HG03064 (cell line): ENCODE results near the gene EGFR.

Source experiments
- ATAC-seq: cut with Tn5 transposase; IDR thresholded peaks from one replicate; pipeline ENCODE4 v1.9.1; 2021; ENCODE audit warnings: low read depth; ENCODE audit not compliant: unreplicated experiment

The EGFR gene

DNA sequence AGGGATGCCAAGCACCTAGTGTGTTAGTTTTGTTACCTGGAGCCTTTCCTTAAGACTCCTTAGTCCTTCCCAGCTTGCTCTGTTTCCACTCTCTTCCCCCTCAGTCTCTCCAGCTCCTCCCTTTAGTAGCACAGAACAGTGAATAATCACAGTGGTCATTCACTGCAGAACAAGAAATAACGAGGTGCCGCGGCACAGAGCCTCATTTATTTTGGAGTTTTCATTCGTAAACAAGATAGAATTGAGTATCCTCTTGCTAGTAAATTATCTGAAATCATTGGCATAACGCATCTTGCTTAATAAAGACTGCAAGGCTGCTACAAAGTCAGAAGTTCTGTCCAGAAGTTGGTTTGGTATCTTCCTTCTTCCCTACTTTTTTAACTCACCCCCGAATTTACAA lies 217.0 kb downstream of the EGFR start:
- no peak for ATAC-seq

DNA sequence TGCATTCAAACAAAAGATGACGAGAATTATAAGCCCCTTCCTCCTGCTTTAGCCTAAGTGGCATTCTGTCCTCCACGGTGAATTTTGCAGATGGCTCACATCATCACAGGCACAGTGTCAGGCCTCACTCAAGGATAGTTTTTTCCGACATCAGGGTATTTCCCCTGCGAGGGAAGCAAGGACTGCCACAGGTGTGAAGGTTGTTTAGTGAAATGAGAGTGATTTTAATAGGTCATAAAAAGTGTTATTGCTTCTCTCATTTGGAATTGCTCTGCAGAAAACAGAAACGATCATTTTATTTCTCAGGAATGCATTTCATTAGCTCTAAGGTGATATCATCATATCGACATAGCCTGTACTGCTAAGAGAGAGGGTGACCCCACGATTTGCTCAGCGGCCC lies 217.7 kb downstream of the EGFR start:
- ATAC-seq = no peak

DNA sequence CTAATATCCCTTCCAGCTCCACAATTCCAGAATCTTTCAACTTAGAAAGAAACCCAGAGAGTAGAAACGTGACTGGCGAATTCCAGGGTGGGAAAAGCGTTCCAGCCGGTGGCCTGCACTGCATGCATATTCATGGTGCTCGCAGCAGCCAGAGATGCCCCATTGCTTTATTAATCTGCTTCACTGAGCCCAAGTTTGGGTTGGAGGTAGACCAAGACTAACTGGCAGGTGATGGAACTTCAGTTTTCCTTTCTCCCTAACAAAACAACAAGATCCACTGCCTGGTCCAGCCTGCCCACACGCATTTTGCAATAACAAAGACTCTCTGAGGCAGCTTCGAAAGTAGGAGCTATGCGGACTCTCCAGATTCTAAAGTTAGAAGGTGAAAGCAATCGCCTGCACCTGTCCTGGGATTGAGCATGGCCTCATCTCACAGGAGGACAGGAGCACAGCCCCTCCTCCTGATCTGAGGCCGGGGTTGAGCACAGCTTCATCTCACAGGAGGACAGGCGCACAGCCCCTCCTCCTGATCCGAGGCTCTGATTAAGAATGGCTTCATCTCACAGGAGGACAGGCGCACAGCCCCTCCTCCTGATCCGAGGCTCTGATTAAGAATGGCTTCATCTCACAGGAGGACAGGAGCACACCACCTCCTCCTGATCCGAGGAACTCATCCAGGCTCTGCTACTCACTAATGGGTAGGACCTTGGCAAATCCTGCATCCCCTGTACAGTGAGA lies 218.5 kb downstream of the EGFR start:
- ATAC-seq = no peak

DNA sequence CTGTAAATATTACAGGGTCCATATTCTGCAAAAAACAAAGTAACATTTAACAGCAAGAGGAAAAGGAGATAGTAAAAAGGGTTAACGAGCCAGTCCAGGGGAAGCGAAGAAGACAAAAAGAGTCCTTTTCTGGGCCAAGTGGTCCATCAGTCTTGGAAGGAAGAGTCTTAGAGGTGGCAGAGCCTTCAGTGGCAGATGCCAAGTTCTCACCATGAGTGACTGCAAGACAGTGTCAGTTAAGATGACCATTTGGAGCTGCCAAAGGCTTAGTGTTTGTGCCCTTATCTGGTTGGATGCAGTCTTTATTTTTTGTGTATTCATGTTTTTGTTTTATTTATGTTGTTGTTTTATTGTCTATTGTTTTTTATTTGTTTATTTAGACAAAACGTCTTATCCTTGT lies 220.6 kb downstream of the EGFR start:
- no peak for ATAC-seq

DNA sequence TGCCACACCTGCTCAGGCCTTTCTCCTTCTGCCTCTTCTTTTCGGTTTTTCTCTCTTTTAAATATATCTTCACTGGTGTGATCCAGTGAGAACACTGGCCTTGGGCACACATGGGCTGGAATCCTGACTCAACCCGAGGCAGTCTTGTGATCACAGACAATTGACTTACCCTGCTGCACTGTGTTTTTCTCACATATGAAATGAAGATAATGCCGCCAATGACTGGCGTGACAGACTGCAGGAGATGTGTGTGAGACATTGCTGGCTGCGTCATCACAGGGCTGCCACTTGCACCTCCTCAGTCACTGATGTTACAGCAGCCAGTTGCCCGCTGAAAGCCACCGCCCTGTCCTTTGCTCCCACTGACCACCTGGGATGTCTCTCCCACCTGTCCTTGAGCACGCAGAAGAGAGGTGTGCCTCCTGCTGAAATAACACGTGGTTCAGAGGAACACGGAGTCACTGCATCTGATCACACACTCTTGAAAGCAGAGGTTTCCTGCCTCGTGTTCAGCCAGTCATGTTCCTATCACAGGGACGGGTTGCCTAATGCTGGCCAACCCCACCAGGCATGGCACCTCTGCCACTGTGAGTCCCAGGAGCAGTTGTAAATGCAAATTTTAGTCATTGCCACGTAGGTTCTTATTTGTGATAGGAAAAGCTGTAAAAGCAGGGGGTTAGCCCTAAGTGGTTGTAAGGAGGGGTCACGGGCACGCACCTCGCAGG lies 221.8 kb downstream of the EGFR start:
- ATAC-seq = no peak

DNA sequence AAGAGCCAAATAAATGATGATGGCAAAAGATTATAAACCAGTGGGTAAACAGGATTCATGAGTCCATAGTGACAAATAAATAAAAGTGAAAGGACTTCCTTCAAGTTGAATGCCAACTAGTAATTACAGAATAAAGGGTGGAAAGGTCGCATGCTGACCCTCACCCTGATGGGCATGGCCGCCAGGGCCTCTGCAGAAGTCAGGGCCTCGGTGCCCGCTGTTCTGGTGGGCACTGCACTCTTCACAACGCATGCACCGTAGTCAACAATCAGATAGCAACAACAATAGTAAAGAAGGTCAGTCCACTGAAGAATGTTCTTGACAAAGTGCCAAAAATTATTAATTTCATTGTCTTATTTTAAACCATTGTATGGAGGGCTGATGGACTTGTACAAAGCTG lies 223.1 kb downstream of the EGFR start:
- ATAC-seq = no peak

DNA sequence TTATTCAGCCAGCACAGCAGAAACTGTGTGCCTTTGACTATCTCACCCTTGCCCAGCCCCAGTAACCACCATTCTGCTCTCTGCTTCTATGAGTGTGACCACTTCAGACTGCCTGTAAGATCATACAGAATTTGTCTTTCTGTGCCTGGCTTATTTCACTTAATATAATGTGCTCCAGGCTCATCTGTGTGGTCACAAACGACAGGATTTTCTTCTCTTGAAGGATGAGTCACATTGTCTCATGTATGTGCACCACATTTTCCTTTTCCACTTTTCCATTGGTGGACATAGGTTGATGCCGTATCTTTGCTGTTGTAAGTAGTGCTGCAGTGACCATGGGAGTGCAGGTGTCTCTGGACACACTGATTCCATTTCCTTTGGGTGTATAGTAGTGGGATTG lies 223.8 kb downstream of the EGFR start:
- no peak for ATAC-seq

DNA sequence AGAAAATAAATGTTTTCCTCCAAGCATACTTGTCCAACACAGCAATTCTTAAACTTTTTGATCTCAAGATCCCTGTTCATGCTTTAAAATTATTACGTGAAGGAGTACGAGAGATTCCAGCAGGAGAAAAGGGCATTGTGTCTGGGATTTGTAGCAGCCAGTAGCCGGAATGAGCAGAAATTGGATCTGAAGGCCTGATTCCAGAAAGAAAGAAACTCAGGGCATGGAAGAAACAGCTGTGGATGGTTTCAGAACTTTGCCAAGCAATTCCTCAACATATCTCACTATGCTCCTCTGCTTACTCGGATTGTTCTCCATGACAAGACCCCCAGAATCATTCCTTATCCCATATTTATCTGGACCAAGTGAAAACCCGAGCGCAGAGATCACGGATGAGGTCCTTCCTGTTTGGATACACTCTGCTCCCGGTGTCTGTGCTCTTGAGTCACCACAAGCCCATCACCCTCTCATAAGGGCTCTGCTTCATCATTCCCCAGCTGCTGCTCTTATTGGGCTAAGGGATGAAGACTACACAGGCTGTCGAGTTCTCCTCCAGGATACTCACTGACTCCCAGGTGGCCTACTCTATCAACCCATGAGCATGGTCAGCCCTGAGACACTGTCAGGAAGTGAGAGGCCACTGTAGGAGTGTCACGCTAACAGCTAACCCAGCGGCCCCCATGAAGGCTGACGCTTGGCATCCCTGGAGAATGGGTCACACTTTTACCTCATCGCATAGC lies 225.4 kb downstream of the EGFR start:
- ATAC-seq = no peak

DNA sequence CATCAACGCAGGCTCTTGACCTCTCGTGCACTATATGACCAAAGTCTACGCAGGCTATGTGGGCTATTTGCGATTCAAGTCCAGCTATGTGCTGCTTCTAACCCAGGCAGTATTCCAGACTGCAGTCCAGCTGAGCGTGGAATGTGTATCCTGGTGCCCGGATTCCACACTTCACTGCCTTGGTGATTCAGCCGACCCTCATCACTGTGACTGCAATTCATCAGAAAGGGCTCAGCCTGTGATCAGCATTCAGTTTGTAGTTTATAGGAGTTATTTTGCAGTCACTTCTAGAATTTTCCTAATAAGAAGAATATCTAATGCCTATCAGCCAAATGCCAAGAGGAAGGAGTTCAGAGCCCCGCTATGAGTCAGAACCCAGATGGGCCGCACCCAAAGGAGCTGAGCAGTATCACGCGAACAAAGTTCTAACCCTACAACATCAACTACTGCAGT lies 226.5 kb downstream of the EGFR start:
- no peak for ATAC-seq

DNA sequence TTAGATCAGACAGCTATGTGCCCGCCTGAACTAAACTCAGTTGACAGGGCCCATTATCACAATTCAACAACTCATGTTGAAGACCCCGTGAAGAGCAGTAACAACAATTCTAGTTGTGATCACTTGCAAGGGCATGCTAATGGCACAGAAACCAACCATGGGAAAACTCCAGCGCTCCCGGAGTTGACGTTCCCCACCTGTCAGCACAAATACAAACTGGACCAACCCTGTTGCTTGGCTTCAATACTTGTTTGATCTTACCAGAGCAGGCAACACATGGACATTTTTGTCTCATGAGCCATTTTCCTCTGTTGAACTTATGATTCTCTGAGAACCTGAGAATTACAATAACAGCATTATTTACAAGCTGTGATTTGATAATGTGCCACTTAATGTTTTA lies 227.4 kb downstream of the EGFR start:
- ATAC-seq = no peak

DNA sequence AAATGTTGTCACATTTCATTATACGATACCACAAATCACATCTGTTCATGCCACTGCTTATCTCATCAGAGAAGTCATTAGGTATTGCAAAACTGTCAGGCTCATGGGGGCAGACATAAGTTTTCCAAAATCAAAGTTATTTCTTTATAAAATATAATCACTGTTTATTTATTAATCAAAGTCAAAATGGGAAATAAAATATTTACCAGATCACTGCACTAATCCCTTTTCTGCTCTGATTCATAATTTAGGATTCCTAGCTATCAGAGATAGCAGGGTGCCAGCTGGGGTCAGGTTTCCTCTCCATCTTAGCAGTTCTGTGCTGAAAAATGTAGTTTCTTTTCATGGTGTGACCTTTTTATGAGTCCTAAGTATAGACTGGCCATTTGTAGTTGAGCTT lies 228.6 kb downstream of the EGFR start:
- no peak for ATAC-seq

DNA sequence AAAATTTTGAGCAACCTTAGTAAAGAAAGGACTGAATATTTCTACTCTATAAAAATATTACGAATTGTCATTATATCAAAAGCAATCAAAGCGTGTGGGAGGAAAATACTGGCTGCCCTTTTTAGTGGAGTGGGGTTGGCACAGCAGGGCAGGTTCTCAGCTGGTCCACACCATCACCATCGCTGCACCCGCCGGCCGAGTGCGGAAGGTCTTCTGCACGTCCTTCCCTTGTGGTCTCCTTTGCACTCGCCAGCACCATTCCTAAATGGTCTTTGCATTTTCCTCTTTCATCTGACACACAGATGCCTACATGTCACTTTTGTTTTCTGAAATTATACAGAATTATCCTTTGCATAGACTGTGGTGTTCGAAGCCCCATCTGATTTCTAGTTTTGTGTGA lies 229.7 kb downstream of the EGFR start:
- ATAC-seq = no peak

DNA sequence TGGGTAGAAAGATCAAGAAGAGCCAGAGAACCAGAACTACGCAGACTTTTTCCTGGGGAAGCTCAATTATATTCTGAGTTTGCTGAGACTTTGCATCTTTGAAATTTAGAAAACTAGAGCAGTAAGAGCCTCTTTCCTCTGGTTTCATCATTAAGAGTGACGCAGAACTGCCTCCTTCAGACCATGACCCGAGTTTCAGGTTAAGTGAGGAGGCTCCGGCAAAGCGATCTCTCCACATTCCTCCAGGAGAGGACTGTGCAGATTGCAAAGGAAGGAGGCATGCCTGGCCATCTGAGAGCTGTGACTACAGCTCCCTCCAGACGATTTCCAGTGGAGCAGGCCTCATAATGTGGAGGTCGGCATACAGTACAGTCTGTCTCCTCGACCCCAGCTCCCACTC lies 230.5 kb downstream of the EGFR start:
- no peak for ATAC-seq

DNA sequence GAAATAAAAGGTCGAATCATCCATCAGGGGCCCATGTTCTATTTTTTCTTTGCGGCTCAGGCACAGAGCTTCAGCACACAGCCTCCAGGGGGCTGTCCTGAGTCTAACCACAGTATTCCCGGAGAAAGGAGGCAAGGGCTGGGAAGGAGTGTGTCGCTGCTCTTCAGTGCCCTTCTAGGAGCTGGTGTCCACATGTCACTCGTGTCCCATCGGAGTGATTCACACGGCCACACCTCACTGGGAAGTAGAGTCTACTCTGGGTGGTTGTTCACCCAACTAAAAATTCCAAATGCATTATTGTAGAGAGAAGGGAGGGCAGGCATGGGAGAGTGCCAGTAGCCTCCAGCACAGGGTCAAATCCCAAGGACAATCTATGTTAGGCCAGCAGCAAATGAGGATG lies 231.5 kb downstream of the EGFR start:
- ATAC-seq = no peak

DNA sequence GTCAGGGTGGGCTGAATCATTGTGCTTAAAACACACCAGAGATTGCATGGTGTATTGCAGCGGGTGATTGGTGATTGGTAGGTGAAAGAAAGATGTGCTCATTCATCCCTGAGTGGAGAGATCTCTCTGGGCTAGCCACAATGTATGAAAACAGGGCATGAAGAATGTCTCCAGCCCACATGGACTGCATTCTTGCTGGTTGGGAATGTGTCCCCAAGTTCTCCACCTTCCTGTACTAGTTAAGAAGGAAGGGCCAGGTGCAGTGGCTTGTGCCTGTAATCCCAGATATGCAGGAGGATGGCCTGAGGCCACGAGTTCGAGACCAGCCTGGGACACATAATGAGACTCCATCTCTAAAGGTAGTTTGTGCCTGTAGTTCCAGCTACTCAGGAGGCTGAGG lies 232.5 kb downstream of the EGFR start:
- ATAC-seq = no peak

DNA sequence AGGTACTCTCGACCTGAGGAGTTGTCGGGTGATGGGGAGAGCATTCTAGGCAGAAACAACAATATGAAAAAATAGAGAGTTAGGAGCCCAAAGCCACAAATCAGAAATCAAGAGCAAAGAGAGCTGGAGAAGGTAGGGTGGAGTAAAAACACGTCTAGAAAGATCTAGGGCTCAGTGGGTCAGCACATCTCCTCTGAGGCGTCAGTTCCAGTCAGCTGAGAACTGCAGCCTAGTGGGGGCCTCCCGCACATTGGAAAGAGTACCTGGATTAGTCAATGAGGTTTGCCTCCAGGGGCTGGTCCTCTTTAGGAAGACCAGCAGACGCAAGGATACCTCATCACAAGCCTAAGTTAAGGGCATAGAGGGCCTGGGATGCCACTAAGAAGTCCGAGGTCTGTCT lies 233.1 kb downstream of the EGFR start:
- no peak for ATAC-seq

DNA sequence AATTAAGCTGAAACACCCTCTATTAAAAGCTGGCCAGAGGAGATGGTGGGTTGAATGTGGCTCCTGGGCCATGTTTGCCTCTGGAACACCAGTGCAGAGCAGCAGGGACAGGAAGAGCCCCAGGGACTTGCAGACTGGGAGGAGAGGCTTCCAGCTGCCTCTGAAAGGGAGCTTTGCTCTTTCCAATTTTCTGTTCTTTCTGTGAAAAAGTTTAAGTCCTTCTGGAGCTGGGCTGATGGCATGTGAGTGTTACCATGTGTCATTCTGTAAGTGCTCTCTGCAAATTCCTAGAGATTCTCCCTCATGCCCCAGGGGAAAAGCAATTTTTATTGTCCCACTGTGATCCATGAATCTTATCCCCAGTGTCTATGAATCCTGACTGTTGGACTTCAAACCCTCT lies 233.6 kb downstream of the EGFR start:
- ATAC-seq = no peak

DNA sequence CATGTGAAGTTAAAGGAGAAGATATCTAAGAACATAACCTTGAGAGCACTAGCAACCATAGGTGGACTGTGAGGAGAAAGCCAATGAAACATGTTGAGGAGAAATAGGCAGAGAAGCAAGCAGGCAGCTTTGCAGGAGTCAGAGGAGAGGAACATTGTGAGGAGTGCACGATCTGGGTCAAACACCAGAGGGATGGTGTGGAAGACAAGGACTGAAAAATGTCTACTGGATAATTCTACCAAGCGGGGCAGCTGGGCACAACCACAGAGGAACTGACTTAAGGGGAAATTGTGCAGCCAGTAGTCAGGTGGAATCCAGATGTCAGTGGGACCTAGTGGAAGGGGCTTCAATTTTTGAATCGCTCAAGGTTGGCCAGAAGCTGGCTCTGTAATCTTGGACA lies 234.4 kb downstream of the EGFR start:
- ATAC-seq = no peak

DNA sequence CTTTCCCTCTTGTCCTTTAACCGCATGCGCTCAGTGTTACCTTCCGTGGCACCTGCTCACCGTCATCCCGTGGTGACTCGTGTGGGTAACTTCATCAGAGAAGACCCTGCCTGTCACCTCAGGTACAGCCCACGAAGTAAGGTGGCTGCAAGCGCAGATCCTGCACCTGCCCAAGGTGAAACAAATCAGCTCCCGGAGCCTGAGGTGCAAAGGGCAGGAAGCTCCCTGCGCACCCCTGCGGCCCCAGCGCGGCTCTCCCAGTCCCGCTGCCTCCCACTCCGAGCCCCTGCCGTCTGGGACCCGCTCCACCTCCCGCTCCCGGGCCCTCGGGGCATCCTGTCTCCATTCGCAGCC lies 235.4 kb downstream of the EGFR start:
- ATAC-seq = no peak

DNA sequence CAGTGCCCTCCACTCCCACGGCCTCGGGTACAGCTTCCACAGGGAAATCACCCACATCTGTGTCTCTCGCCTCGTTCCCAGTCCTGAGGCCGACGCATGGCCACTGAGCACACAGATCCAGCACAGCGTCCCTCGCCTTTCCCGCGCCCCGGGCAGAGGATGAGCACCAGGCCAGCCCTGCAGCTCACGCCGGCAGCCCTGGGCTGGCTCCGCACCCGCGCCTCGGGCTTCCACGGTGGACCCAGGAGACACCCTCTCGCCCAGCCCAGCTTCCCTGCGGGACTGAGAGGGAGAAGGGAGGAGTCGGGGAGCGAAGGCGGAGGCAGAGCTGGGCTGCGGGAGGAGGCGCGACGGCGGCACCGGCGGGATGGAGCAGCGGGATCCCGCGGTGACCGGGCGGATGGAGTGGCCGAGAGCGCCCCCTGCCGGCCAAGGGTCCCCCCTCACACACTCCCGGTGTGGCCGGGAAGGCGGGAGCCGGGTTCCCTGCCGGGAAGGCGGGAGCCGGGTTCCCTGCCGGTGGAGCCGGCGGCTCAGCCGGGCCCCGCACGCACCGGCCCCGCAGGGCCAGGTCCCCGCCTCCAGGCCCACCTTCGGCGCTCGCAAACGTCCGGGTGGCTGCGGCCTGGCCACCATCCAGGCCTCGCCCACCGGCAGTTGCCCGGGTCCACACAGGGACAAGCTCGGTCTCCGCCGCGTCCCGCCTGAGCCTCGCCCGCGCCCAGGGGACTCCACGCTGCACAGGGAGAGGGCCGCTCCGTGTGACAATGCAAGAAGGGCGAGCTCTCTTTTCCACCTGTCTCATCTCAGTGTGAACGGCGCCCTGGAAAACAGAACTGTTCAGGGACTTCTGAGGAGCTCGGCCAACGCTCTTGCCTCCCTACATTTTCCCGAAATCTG lies 236.0 kb downstream of the EGFR start:
- peak; percentile 68 for ATAC-seq
